CD1c-positive myeloid dendritic cell (primary cell): ENCODE data around the gene FLNB.

ENCODE experiments used
- DNase-seq: peaks from one replicate; pipeline ENCODE4 v3.0.0-alpha.2; 2016; ENCODE audit errors: extremely low spot score

The FLNB gene, protein sequence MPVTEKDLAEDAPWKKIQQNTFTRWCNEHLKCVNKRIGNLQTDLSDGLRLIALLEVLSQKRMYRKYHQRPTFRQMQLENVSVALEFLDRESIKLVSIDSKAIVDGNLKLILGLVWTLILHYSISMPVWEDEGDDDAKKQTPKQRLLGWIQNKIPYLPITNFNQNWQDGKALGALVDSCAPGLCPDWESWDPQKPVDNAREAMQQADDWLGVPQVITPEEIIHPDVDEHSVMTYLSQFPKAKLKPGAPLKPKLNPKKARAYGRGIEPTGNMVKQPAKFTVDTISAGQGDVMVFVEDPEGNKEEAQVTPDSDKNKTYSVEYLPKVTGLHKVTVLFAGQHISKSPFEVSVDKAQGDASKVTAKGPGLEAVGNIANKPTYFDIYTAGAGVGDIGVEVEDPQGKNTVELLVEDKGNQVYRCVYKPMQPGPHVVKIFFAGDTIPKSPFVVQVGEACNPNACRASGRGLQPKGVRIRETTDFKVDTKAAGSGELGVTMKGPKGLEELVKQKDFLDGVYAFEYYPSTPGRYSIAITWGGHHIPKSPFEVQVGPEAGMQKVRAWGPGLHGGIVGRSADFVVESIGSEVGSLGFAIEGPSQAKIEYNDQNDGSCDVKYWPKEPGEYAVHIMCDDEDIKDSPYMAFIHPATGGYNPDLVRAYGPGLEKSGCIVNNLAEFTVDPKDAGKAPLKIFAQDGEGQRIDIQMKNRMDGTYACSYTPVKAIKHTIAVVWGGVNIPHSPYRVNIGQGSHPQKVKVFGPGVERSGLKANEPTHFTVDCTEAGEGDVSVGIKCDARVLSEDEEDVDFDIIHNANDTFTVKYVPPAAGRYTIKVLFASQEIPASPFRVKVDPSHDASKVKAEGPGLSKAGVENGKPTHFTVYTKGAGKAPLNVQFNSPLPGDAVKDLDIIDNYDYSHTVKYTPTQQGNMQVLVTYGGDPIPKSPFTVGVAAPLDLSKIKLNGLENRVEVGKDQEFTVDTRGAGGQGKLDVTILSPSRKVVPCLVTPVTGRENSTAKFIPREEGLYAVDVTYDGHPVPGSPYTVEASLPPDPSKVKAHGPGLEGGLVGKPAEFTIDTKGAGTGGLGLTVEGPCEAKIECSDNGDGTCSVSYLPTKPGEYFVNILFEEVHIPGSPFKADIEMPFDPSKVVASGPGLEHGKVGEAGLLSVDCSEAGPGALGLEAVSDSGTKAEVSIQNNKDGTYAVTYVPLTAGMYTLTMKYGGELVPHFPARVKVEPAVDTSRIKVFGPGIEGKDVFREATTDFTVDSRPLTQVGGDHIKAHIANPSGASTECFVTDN (N-terminal part only)

DNA sequence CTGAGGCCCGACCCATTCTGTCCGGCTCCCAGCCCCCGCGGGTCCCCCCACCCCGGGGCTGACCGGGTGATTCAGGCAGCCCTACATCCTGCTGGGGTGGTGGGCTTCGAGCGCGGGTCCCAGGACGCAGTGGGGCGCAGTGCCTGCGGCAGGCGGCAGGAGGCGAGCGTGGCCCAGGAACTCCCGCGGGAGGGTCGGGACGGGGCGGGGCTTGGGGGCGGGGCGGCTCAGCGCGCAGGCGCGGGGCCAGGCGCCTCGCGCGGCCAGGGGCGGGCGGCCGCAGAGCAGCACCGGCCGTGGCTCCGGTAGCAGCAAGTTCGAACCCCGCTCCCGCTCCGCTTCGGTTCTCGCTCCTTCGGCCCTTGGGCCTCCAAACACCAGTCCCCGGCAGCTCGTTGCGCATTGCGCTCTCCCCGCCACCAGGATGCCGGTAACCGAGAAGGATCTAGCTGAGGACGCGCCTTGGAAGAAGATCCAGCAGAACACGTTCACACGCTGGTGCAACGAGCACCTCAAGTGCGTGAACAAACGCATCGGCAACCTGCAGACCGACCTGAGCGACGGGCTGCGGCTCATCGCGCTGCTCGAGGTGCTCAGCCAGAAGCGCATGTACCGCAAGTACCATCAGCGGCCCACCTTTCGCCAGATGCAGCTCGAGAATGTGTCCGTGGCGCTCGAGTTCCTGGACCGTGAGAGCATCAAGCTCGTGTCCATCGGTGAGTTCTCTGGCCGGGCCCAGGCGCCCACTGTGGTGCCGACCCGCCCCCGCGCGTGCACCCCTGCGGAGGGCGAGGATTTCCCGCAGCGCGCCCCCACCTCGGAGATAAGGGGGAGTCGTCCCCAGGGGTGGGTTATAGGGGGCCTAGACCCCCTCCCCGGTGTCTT is at the start of gene FLNB:
TSS of gene FLNB (plus strand) at position 282 of the 885 bp plus-strand sequence. CDS start at position 425, 143 bp downstream.
- DNase-seq, result peak; percentile 88

DNA sequence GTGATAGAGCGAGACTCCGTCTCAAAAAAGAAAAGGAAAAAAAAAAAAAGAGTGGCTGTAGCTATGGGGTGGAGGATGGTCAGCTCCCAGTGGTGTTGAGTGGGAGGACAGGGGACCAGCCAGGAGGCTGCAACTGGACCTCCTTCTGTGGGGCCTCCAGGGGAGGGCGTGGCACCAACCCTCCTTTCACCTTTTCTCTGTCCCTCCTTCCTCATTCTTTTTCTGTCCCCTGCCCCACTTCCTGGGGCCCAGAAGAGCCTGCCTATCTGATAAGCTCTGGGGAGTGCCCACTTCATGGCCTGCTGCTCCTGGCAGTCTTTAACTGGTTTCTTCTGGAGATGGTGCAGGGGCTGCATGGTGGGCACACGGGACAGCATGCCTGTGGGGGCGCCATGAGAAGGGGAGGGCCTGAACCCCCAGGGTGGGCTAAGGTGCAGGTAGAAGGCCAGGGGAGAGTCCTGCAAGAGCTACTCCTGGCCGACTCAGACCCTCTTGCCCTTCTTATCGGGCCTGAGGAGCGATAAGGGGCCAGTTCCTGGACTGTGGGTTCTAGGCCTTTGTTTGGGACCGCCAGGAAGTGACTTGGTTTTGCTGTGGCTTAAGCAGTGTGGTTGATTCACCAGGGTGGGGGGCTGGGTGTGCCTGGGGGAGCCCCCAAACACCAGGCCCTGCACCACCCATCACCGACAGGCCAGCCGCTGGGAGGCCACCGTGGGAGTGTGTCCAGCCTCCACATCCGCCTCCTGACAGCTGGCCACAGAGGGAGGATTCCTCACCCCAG is 49.4 kb upstream of the FLNB start:
- no peak for DNase-seq

DNA sequence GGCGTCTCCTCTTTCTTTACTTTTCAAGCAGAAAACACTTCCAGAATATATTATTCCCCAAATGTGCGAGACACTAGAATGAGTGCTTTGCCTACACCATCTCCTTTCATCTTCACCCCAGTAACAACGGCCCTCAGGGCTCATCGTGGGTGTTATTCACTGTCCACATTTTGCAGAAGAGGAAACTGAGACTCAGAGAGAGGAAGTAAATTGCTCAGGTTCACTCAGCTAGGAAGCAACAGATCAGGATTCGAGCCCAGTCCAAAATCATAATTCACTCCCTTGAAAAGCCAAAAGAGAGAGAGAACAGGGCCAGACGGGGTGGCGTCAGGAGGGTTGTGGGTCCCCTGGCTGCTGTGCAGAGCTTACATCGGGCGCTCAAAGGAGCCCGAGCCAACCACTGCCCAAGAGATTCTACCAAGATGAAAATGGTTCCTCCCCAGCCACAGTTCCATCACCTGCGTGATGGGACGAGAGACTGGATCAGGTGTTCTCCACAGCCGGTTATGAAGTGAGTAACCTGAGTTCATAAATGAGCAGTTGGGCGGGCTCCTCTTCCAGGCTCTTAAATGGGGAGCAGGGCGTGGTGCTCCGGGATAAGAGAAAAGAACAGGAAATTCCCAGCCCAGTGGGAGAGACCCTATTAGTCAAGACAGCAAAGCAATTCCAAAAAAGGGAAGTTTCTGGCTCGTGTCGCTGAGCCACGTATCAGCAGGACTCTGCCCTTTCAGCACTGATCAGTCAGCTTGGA is 48.6 kb upstream of the FLNB start:
- peak; percentile 89 for DNase-seq

DNA sequence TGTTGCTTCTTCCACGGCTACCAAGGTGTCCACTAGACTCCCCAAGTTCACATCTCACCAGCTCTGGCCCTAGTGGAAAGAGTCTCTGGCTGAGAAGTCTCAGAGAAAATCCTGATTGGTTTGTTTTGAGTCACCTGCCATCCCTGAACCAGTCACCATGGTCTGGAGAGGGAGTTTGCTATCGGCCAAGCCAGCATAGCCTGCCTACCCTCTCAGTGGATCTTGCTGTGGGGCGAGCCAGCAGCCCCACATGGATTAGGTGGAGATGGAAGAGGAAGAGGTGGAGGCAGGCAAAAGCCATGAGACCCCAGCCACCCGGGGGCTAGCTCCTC is 48.1 kb upstream of the FLNB start:
- DNase-seq, result no peak

DNA sequence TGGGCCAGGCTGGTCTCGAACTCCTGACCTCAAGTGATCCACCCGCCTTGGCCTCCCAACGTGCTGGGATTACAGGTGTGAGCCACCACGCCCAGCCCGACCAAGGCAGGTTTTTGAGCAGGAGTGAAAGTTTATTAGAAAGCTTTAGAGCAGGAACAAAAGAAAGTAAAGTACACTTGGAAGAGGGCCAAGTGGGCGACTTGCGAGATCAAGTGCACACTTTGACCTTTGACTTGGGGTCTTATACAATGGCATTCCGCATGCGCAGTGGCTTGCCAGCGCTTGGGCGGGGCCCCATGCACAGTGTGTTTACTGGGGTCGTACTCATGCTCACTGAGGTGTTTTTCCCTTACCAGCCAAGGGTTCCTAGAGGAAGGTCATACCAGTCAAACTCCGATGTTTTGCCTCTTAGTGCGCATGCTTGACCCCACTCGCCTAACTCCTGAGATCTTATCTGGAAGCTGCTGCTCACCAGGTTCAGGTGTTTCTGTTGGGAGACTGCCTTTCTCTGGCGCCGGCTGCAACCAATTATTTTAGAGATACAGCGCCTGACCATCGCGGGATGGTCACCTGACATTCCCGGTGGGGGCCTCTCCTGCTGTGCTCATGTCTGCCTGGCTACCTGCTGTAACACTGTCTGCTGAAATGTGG is 46.9 kb upstream of the FLNB start:
- DNase-seq, result no peak

DNA sequence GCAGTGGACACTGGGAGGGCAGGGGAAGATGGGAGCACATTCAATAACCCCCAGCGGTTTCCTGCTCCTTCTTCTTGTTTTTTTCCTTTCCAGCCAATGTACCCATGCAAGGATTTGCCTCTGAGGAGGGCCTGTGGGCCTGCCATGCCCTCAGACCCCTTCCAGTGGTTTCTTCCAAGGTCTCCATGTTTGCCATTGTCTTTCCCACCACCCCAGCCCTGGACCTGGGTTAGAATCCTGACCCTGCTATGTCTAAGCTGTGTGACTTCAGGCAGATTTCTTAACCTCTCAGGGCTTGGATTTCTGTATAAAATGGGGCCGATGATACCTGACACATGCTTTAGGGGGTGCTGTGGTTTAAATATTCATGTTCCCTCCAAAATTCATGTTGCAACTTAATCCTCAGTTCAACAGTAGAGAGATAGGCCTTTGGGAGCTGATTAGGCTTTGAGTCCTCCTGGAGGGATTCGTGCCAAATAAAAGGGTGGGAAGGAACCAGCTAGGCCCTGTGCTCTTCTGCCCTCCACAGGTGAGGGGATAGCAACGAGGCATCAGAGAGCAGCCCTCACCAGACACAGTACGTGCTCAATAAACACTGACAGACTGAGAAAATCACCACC is 46.3 kb upstream of the FLNB start:
- DNase-seq, result peak; percentile 40

DNA sequence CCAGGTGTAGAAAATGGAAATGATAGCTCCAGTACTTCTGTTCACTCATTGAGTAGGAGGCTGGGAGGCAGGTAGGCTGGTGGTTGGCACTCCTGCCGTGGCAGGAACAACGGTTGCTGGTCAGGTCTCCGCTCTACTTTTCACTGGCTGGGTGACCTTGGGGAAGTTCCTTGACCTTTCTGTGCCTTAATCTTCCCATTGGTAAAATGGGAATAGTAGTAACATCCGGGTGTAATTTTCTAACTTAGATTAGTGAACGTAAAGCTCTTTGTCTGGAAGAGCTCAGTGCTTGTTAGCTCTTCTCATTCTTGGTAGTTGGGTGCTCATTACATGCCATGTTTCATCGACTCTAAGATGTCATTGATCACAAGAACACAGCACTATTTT is 45.8 kb upstream of the FLNB start:
- no peak for DNase-seq

DNA sequence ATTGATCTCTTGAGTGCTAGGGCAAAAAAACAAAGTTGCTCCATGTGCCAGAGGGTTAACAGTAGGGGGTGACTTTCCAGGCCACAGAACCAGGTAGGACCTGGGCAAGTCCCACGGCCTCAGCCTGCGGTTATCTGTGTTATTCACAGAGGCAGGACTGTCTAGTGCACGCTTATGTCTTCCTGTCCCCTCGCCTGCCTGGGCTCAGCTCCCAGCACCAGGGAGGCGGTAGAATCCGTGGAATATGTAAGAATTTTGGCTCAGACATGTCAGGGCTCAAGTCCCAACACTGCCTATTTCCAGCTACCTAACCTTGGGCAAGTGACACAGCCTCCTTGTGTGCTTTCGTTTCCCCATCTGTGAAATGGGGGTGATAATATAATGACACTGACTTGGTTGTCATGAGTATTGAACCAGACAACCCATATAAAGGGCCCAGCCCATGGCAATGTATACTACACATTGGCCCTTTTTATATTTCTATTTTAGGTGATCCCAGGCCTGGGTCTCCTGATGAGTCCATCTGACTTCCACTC is 44.3 kb upstream of the FLNB start:
- DNase-seq, result no peak

DNA sequence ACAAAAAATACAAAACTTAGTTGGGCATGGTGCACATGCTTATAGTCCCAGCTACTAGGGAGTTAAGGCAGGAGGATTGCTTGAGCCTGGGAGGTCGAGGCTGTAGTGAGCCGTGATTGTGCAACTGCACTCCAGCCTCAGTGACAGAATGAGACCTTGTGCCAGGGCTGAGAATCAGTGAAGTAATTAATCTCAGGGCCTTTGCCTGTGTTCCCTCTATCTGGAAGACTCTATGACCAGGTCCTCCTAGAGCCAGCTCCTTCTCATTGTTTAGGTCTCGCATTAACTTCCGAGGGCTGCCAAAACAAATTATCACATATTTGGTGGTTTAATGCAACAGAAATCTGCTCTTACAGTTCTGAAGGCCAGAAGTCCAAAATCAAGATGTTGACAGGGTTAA is 41.4 kb upstream of the FLNB start:
- DNase-seq, result no peak

DNA sequence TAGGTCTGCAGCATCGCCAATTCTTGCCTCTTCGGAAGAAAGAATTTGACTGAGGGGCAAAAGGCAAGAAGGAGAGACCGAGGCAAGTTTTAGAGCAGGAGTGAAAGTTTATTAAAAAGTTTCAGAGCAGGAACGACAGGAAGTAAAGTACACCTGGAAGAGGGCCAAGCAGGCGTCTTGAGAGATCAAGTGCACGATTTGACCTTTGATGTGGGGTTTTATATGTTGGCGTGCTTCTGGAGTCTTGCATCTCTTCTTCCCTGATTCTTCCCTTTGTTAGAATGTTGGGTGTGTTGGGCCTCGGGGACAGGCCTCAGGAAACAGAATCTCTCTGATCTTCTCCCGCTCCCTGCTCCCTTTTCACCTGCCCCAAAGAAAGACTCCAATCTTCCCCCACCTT is 40.6 kb upstream of the FLNB start:
- no peak for DNase-seq

DNA sequence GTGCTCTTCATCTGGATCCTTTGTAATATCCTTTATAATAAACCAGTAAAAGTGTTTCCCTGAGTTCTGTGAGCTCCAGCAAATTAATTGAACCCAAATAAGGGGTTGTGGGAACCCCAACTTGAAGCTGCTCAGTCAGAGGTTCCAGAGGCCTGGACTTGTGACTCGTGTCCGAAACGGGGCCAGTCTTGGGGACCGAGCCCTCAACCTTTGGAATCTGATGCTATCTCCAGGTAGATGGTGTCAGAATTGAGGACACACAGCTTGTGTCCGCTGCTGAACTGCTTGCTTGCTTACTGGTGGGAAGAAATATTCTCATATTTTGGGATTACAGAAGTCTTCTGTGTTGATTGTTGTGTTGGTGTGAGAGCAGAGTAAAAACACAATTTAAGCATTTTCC is 39.7 kb upstream of the FLNB start:
- no peak for DNase-seq

DNA sequence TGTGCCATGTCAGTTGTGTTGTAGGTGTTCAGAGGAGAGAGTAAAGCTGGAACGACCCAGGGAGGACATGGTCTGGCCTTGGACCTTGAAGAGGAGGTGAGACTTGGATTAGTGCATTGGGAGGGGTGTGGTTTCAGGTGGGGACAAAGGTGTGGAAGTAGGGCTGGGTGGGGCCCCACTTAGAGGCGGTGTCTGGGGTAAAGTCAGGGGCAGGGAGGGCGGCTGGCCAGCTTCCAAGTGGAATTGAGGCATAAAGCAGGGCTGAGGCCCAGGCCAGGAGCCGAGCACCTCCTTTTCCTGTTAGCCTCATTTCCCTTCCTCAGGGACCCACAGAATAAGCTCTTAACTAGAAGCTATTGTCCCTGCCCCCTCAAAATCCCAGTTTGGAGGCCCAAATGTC is 36.2 kb upstream of the FLNB start:
- DNase-seq, result no peak

DNA sequence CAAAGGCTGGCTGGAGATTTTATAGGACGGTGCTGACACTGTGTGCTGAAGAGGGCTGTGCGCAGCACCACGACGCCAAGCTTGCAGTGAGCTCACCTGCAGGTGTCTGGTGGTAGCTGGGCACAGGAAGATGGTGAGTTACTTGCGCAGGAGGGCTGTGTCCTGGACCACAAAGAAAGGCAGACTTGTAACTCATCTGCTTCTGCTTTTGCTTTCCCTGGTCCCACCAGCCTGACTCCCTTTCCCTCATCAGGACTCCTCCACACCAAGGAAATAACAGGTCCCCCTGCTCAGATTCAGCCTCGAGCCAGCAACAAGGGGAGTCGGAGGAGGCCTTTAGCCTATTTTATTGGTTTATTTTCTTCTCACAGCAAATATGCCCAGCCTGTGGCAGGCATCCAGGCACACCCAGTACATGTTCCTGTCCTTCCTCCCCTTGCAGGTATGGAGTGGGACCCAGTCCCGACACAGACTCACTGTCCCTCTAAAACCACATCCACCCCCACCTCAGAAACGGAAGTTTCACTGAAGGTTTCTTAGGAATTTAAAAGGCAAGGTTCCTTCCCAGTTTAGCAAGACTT is 35.6 kb upstream of the FLNB start:
- peak; percentile 44 for DNase-seq

DNA sequence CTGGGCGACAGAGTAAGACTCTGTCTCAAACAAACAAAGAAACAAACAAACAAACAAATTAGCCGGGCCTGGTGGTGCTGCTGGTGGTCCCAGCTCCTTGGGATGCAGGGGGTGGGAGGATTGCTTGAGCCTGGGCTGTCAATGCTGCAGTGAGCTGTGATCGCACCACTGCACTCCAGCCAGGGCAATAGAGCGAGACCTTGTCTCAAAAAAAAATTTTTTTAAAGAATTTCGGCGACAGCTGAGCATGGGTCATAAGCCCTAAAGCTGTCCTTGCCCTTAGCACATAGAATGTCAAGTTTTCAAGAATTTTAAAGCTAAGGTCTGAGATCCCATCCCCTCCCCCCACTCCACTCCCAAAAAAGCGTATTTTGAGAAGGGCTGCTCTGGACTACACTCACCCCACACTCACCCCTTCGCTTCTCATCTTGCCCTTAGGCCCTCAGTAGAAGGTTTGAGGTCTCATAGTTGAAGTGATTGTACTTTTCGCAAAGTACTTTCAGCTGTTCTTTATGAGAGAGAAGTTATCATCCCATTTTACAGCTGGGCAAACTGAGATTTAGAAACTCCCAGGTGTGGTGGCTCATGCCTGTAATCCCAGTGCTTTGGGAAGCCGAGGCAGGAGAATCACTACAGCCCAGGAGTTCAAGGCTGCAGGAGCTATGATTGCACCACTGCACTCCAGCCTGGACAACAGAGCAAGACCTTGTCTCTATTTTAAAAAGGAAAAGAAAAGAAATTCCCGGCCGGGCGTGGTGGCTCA is 34.3 kb upstream of the FLNB start:
- no peak for DNase-seq

DNA sequence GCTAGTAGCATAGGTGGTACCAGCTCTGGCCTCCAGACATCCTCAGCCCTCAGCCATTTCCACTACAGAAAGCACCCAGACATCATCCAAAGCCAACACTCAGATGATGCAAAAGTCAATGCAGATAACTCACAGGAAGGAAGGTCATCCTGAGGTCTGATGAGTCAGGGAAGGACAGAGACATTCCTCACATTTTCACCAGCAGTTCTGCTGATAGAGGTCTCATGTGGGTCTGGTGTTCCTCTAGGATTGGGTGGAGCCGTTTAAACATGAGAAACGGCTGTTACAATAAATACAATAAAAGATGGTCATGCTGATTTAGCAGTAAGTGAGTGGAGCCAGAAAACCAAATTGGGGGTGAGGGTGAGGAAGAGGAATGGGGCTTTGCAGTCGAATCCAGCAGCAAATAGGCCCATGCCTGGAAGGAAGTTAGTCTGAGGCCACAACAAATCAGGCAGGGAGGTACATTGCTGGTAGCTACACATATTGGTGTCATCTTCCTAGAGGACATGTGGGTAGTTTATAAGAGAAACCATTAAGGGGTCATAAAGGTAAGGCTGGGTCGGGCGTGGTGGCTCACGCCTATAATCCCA is 33.3 kb upstream of the FLNB start:
- DNase-seq, result peak; percentile 38

DNA sequence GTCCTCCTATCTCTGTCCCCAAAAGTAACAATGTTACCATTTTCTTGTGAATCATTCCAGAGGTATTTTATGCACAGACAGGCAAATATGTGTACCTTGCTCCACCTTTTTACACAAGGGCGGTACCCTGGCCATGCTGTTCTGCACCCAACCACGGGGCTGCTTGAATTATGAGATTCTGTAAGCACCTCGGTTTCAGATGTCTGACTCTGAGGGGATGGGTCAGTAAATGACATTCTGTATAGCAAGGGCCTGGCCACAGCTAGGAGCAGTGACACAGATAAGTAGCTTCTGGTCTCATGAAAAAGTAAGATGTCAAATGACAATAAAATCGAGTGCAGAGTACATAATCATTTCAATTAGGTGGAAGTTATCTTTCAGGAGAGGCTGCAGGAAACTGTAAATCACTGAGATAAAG is 30.4 kb upstream of the FLNB start:
- no peak for DNase-seq

DNA sequence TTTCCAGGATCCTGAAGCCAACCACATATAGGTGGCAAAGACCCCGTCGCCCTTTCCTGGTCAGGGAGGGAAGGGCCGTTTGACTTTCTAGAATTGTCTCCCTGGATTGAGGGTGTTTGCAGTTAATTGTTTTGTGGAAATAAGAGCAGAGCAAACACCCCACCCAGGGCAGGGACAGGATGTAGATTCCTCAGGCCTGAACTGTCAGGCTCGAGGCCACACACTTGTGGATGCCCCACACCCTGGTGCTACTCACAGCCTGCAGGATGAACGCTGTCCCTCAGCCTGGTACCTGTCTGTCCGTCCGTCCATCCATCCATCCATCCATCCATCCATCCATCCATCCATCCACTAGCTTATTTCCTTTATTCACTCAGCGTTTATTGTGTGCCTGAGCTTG is 29.9 kb upstream of the FLNB start:
- DNase-seq, result no peak
